Measurements from ENCODE around the gene CLDN15.

The CLDN15 gene

GRCh38 chr7:101231644-101232043 lies 6.0 kb downstream of the CLDN15 start:
- H3K36me3 ChIP-seq (ENCODE audit: control insufficient read depth, insufficient read depth, low read length), result no peaks in the 10 kb centered on the region
- H3K4me3 ChIP-seq (ENCODE audit: low read length), result peak overlapping the region; percentile 41
- H3K9ac ChIP-seq (ENCODE audit: low read length), result peak overlapping the region; percentile 68

DNA sequence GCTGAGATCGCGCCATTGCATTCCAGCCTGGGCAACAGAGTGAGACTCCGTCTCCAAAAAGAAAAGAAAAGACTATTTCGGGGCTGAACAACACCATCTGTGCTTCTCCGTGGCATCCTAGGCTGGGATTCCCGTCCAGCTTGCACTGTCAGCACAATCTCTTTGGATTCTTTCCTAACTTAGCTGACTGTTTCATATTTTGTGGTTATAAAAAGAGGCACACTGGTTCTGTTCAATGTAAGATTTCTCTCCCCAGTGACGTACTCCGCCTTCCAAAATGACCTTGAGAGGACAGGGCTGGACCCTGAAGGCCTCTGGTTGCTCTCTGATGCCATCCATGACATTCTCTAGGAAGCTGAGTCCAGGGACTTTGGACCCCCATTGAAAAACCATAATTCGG lies 10.9 kb downstream of the CLDN15 start:
- Histone ChIP-seq H3K27me3 (ENCODE audit: control insufficient read depth, insufficient read depth, low read length) (no peaks in the 10 kb centered on the region), H3K36me3 (ENCODE audit: control insufficient read depth, insufficient read depth, low read length) (no peaks in the 10 kb centered on the region), H3K4me3 (ENCODE audit: low read length) (no peak overlapping the region), H3K4me1 (ENCODE audit: control insufficient read depth, insufficient read depth, low read length) (peaks cover 13% of the 10 kb centered on the region), H3K9ac (ENCODE audit: low read length) (no peak overlapping the region), H3K9me3 (ENCODE audit: control insufficient read depth, low read length) (no peaks in the 10 kb centered on the region)

More at GRCh38 chr7:101231644-101232043, 6.0 kb downstream of the CLDN15 start:
- Histone ChIP-seq H3K4me1 (ENCODE audit: control insufficient read depth, insufficient read depth, low read length) (peaks cover 31% of the 10 kb centered on the region), H3K9me3 (ENCODE audit: control insufficient read depth, low read length) (no peaks in the 10 kb centered on the region), H3K27me3 (ENCODE audit: control insufficient read depth, insufficient read depth, low read length) (no peaks in the 10 kb centered on the region)

- no peaks in the 10 kb centered on the region for H3K27me3 ChIP-seq (ENCODE audit: control insufficient read depth, insufficient read depth, low read length)
- H3K36me3 ChIP-seq (ENCODE audit: control insufficient read depth, insufficient read depth, low read length), result no peaks in the 10 kb centered on the region
- H3K9ac ChIP-seq (ENCODE audit: low read length), result no peak overlapping the region
- H3K4me3 ChIP-seq (ENCODE audit: low read length), result no peak overlapping the region
- peaks cover 9% of the 10 kb centered on the region for H3K4me1 ChIP-seq (ENCODE audit: control insufficient read depth, insufficient read depth, low read length)
- no peaks in the 10 kb centered on the region for H3K9me3 ChIP-seq (ENCODE audit: control insufficient read depth, low read length)
Measured at GRCh38 chr7:101225650-101226049, 12.0 kb downstream of the CLDN15 start.

DNA sequence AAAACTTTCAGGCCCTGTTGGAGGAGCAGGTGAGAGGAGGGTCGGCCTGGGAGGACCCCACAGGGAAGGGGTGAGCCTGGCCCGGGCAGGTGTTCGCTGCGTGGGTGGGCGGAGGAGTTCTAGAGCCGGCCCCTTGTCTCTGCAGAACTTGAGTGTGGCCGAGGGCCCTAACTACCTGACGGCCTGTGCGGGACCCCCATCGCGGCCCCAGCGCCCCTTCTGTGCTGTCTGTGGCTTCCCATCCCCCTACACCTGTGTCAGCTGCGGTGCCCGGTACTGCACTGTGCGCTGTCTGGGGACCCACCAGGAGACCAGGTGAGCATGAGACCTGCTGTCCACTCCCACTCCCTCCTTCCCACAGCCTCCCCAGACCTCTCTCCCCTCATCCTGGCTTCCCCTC lies 14.1 kb downstream of the CLDN15 start:
- Histone ChIP-seq H3K4me1 (ENCODE audit: control insufficient read depth, insufficient read depth, low read length) (peaks cover 24% of the 10 kb centered on the region), H3K9ac (ENCODE audit: low read length) (no peak overlapping the region), H3K9me3 (ENCODE audit: control insufficient read depth, low read length) (no peaks in the 10 kb centered on the region), H3K27me3 (ENCODE audit: control insufficient read depth, insufficient read depth, low read length) (no peaks in the 10 kb centered on the region), H3K4me3 (ENCODE audit: low read length) (no peak overlapping the region), H3K36me3 (ENCODE audit: control insufficient read depth, insufficient read depth, low read length) (no peaks in the 10 kb centered on the region)

DNA sequence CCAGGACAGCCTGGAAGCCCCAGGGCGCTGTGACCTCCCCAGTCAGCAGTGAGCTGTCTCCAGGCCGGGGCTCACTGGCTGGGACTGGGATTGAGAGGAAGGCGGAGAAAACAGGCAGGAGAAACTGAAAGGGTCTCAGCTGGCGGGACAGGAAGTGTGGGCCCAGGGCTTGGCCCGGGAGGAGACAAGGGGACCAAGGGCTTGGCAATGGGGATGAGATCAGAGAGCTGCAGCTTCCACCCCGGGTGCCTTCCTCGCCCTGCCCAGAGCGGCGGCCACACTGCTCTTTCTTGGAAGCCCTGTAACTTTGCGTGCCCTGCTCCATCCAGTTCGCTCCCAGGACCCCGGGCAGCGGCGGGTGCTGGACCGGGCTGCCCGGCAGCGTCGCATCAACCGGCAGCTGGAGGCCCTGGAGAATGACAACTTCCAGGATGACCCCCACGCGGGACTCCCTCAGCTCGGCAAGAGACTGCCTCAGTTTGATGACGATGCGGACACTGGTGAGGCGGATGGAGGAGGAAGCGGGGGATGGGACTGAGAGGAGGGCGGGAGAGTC lies 15.2 kb downstream of the CLDN15 start:
- Histone ChIP-seq H3K4me3 (ENCODE audit: low read length) (no peak overlapping the region), H3K4me1 (ENCODE audit: control insufficient read depth, insufficient read depth, low read length) (peaks cover 24% of the 10 kb centered on the region), H3K9ac (ENCODE audit: low read length) (no peak overlapping the region), H3K36me3 (ENCODE audit: control insufficient read depth, insufficient read depth, low read length) (no peaks in the 10 kb centered on the region), H3K9me3 (ENCODE audit: control insufficient read depth, low read length) (no peaks in the 10 kb centered on the region), H3K27me3 (ENCODE audit: control insufficient read depth, insufficient read depth, low read length) (no peaks in the 10 kb centered on the region)

DNA sequence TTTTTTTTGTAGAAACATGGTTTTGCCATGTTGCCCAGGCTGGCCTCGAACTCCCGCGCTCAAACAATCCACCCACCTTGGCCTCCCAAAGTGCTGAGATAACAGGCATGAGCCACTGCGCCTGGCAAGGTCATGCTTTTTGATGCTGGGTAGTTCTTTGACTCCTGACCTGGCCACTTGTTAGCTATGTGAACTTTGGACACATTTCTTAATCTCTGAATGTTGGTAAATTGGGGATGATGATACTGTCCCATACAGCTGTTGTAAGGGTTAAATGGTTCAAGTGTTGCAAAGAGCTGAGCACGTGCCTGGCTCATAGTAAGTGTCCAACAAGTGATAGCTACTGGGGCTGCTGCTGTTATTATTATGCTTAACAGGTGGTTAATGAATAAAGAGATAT lies 17.3 kb downstream of the CLDN15 start:
- Histone ChIP-seq H3K9ac (ENCODE audit: low read length) (no peak overlapping the region), H3K36me3 (ENCODE audit: control insufficient read depth, insufficient read depth, low read length) (no peaks in the 10 kb centered on the region), H3K9me3 (ENCODE audit: control insufficient read depth, low read length) (no peaks in the 10 kb centered on the region), H3K27me3 (ENCODE audit: control insufficient read depth, insufficient read depth, low read length) (no peaks in the 10 kb centered on the region), H3K4me3 (ENCODE audit: low read length) (no peak overlapping the region), H3K4me1 (ENCODE audit: control insufficient read depth, insufficient read depth, low read length) (peaks cover 35% of the 10 kb centered on the region)

DNA sequence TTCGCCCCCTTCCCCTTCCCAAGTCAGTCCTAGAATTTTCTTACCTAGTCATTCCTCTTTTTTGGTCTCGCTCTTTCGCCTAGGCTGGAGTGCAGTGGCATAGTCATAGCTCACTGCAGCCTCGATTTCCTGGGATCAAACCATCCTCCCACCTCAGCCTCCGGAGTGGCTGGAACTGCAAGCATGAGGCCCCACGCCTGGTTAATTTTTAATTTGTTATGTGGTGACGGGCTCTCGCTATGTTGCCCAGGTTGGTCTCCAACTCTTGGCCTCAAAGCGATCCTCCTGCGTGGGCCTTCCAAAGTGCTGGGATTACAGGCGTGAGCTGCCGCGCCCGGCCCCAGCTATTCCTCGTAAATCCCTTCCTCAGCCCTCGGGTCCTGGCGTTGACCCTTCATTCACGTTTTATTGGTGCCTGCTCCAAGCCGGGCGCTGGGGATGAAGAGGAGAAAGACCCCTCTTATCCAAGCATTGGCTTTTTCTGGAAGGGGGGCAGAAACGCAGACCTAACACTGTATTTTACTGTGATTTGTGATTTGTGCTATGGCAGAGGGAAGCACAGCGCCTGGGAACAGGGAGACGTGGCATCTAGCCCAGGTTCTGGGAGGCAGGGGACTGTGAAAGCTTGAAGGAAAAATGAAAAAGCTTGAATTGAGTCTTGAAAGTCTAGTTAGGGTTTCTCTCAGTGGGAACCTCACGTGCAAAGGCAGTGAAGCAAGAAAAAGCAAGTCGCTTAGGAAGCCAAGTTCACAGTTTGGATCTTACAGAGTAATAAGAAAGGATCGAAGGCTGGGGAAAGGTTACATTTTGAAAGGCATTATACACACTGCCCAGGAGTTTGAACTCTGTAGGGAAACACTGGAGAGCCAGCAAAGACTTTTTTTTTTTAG lies 19.1 kb downstream of the CLDN15 start:
- H3K36me3 ChIP-seq (ENCODE audit: control insufficient read depth, insufficient read depth, low read length), result no peaks in the 10 kb centered on the region
- peaks cover 35% of the 10 kb centered on the region for H3K4me1 ChIP-seq (ENCODE audit: control insufficient read depth, insufficient read depth, low read length)

GRCh38 chr7:101217388-101218235 lies 20.0 kb downstream of the CLDN15 start, which contains the start of the genes PLOD3 and ZNHIT1:
PLOD3 (minus strand) TSS chr7:101217581; CDS start chr7:101217274, 307 bp downstream.
ZNHIT1 (plus strand) TSS chr7:101218165; CDS start chr7:101218196, 31 bp downstream.
- no peaks in the 10 kb centered on the region for H3K27me3 ChIP-seq (ENCODE audit: control insufficient read depth, insufficient read depth, low read length)
- no peaks in the 10 kb centered on the region for H3K9me3 ChIP-seq (ENCODE audit: control insufficient read depth, low read length)
- H3K4me3 ChIP-seq (ENCODE audit: low read length), result peak within 1 kb of the TSS; percentile 98
- H3K4me1 ChIP-seq (ENCODE audit: control insufficient read depth, insufficient read depth, low read length), result peaks cover 35% of the 10 kb centered on the region
- peak within 1 kb of the TSS; percentile 92 for H3K9ac ChIP-seq (ENCODE audit: low read length)
- no peaks in the 10 kb centered on the region for H3K36me3 ChIP-seq (ENCODE audit: control insufficient read depth, insufficient read depth, low read length)

More for the DNA sequence above, 19.1 kb downstream of the CLDN15 start:
- Histone ChIP-seq H3K9ac (ENCODE audit: low read length) (peak overlapping the region; percentile 92), H3K4me3 (ENCODE audit: low read length) (peak overlapping the region; percentile 98), H3K27me3 (ENCODE audit: control insufficient read depth, insufficient read depth, low read length) (no peaks in the 10 kb centered on the region), H3K9me3 (ENCODE audit: control insufficient read depth, low read length) (no peaks in the 10 kb centered on the region)

DNA sequence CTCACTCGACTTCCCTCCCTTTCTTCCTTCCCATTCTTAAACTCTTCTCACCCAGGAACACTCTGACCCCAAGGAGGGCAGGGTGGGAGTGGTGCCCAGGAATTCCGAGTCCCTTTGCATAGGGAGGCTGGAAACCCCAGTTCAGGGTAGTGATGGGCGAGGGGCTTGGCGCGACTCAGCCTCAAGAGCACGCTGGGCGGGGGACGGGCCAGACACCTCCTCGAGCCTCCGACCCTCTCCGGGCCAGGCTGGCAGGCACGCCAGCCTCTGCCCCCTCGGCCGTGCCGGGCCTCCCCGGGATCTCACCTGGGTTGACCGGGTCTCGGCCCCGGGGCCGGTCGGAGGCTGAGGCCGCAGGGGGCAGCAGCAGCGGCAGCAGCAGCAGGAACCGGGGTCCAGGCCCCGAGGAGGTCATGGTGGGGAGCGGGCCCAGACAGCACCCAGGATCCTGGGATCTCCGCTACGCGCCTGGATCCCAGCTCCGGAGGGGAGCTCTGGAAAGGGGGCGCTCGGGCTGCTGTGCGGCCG lies 20.7 kb downstream of the CLDN15 start:
- peak overlapping the region; percentile 92 for H3K9ac ChIP-seq (ENCODE audit: low read length)

DNA sequence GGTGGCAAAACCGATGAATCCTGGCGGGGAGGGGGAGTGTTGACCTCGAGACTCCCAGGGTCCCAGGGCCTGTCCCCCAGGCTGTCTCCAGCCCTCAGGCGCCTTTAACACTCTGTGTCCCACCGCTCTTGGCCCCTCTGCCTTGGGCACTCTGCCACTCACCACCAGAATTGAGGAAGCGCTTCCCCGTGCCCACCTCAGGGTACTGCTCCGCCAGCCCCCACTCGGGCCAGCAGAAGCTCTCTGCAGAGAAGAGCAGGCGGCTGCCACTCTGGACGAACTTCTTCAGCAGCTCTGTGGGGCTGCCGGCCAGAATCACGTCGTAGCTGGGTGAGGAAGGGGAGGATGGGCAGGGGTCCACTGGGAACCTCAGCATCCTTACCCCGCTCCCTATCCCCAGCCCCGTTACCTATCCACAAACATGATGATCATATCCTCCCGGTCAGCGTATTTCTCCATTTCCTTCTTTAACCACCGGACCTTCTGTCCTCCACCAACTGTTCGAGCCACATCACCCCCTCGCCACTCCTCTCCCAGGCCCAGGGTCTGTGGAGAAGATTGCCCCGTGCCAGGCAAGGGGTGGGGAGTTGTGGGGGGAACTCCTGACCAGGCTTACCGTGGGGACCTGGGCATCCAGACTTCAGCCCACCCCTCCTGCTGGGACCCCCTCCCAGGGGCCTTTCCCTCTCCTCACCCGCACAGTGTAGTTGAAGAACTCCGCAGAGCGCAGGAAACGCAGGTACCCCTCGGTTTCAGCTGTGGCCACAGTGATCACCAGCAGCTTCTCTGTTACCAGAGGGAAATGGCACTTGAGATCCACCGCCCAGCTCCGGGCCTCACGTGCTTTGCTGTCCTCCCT lies 21.4 kb downstream of the CLDN15 start:
- Histone ChIP-seq H3K9me3 (ENCODE audit: control insufficient read depth, low read length) (no peaks in the 10 kb centered on the region), H3K4me3 (ENCODE audit: low read length) (peak overlapping the region; percentile 98), H3K4me1 (ENCODE audit: control insufficient read depth, insufficient read depth, low read length) (peaks cover 30% of the 10 kb centered on the region), H3K27me3 (ENCODE audit: control insufficient read depth, insufficient read depth, low read length) (no peaks in the 10 kb centered on the region), H3K9ac (ENCODE audit: low read length) (peak overlapping the region; percentile 92), H3K36me3 (ENCODE audit: control insufficient read depth, insufficient read depth, low read length) (no peaks in the 10 kb centered on the region)

More for the DNA sequence above, 20.7 kb downstream of the CLDN15 start:
- Histone ChIP-seq H3K27me3 (ENCODE audit: control insufficient read depth, insufficient read depth, low read length) (no peaks in the 10 kb centered on the region), H3K9me3 (ENCODE audit: control insufficient read depth, low read length) (no peaks in the 10 kb centered on the region), H3K4me1 (ENCODE audit: control insufficient read depth, insufficient read depth, low read length) (peaks cover 35% of the 10 kb centered on the region), H3K4me3 (ENCODE audit: low read length) (peak overlapping the region; percentile 98), H3K36me3 (ENCODE audit: control insufficient read depth, insufficient read depth, low read length) (no peaks in the 10 kb centered on the region)

GRCh38 chr7:101212014-101212413 lies 25.6 kb downstream of the CLDN15 start:
- H3K36me3 ChIP-seq (ENCODE audit: control insufficient read depth, insufficient read depth, low read length), result no peaks in the 10 kb centered on the region
- no peaks in the 10 kb centered on the region for H3K27me3 ChIP-seq (ENCODE audit: control insufficient read depth, insufficient read depth, low read length)
- no peak overlapping the region for H3K9ac ChIP-seq (ENCODE audit: low read length)
- H3K4me1 ChIP-seq (ENCODE audit: control insufficient read depth, insufficient read depth, low read length), result peaks cover 11% of the 10 kb centered on the region
- no peaks in the 10 kb centered on the region for H3K9me3 ChIP-seq (ENCODE audit: control insufficient read depth, low read length)
- no peak overlapping the region for H3K4me3 ChIP-seq (ENCODE audit: low read length)

Data from mucosa of stomach (tissue), 1 donor.